H4 (cell line): ENCODE measurements around the gene TAPBPL. TPM values are rescaled to one million over a fixed set of nuclear protein-coding genes. Genes with fewer than 3 reads are reported as not detected.

Experiments
- DNase-seq: peaks from one replicate; pipeline ENCODE4 v3.0.0-alpha.2; 2015; ENCODE audit warnings: low spot score
- total RNA-seq: library from RNA; depleted of rRNA; stranded (reverse); fragments of >200 nt; shearing (Covaris generic); gene quantifications from 2 replicates; pipeline ENCODE4 v1.2.3, GENCODE V29; 2014

The TAPBPL gene
- total RNA-seq, 1 experiment from 2014 or later = 20.5 TPM

- DNase-seq = no peak
These were observed 15.7 kb upstream of the TAPBPL start for GRCh38 chr12:6435961-6436715.

DNA sequence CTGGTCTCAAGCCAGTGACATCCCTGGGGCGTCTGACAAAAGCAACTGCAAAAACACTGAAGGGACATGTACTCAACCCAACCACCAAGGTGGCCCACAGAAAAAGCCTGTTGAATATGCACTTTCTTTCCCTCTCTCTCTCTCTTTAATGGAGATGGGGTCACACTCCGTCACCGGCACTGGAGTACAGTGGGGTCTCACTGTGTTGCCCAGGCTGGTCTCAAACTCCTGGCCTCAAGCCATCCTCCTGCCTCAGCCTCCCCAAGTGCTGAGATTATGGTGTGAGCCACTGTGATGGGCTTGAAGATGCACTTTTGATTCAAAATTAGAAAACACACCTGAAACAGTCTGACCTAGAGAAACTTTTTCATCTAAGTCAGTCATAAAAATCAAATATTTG lies 14.3 kb upstream of the TAPBPL start:
- no peak for DNase-seq

GRCh38 chr12:6438345-6438744 lies 13.5 kb upstream of the TAPBPL start:
- DNase-seq = no peak

- DNase-seq = no peak
These were observed 11.5 kb upstream of the TAPBPL start for GRCh38 chr12:6440391-6440790.

DNA sequence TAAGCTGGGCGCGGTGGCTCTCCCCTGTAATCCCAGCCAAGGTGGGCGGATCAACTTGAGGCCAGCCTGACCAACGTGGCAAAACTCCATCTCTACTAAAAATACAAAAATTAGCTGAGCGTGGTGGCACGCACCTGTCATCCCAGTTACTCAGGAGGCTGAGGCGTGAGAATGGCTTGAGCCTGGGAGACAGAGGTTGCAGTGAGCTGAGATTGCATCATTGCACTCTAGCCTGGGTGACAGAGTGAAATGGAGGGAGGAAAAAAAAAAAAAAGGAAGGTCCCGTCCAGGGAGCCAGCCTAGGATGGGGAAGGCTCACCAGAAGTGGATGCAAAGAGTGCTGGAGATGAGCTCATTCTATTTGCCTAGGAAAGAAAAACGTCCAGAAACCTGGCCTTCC lies 9.0 kb upstream of the TAPBPL start:
- no peak for DNase-seq

DNA sequence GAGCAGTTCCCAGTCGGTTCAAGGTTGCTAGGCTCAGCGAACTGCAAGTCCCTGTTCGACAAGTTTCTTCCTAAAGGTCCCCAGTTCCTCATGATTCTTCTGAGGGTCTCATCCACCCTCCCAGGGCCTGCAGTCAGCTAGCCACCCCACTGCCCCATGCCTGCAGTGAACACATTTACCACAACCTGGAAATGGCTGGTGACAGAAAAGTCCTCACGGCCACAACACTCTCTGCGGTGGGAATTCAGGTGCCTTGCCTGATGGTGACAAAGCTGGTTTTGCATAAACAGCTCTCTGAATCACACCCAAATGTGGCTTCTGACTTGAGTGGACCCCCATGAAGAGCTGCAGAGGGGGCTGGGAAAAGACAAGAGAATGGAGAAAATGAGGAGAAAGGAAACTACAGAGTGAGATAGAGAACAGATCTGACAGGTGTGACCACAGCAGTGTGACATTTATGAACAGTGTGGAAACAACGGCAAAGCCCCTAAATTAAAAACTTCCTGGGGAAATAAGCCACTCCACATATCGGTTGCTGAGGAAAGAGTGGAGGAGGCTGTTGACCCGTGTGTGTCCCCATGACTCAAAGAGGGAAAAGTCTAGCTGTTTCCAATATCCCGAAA lies 8.4 kb upstream of the TAPBPL start:
- DNase-seq = no peak

GRCh38 chr12:6444031-6444430 lies 7.8 kb upstream of the TAPBPL start:
- no peak for DNase-seq

DNA sequence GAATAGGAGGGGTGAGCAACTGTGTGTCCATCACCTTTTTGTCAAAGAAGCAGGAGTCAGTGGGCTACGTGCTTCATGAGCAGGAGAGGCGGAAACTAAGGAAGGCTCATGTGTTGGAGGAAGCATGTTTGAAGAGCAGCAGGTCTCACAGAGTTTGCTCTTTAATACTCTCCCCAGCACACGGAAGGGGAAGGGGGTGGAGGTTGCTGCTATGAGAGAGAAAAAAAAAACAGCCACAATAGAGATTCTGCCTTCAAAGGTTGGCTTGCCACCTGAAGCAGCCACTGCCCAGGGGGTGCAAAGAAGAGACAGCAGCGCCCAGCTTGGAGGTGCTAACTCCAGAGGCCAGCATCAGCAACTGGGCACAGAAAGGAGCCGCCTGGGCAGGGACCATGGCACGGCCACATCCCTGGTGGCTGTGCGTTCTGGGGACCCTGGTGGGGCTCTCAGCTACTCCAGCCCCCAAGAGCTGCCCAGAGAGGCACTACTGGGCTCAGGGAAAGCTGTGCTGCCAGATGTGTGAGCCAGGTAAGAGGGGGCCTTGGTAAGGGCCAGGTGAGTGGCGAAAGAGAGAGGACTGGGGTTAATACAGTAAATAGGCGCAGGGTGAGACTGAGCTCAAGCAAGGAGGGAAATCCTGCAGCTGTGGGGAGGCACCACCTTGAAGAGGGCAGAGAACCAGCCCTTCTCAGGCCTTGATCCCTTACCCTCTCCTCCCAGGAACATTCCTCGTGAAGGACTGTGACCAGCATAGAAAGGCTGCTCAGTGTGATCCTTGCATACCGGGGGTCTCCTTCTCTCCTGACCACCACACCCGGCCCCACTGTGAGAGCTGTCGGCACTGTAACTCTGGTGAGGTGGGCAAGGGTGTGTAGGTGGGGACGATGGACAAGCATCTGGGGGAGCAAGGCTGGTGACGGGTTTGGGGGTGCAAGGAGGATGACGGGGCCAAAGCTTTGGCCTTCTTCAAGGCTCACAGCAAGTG lies 6.8 kb upstream of the TAPBPL start, which contains the start of gene CD27:
Gene CD27, plus strand, starts transcription at position 252 of the 985 bp plus-strand sequence. Its CDS starts 141 bp downstream, at position 393.
- no peak for DNase-seq

DNA sequence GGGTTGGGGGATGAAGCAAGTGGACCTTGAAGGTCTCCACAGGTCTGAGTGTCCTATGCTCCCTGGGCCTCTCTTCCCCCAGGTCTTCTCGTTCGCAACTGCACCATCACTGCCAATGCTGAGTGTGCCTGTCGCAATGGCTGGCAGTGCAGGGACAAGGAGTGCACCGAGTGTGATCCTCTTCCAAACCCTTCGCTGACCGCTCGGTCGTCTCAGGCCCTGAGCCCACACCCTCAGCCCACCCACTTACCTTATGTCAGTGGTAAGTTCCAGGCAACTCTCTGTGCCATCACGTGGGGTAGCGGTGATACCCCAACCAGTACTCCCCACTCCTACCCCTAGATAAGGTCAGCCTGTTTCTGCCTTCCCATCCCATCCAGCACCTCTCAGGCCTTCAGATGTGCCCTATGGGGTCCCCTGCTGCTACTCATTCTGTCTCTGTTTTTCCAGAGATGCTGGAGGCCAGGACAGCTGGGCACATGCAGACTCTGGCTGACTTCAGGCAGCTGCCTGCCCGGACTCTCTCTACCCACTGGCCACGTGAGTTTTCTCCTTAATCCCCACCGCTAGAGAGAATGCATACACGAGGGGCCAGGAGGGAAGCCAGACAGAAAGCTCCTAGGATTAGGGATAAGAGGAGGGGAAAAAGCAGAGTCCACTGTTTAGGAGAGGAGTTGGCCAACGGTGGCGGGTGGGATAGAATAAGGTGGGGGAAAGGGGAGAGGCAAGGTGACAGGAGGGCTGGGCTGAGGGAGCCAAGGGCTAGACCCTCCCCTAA lies 1.6 kb upstream of the TAPBPL start:
- DNase-seq = peak; percentile 2

- no peak for DNase-seq
These were observed 934 bp upstream of the TAPBPL start for GRCh38 chr12:6450869-6451347.

- peak; percentile 2 for DNase-seq
These were observed 552 bp downstream of the TAPBPL start for GRCh38 chr12:6452245-6452943.

GRCh38 chr12:6452944-6453630 lies 1.2 kb downstream of the TAPBPL start:
- DNase-seq = peak; percentile 6

- DNase-seq = no peak
These were observed 5.5 kb downstream of the TAPBPL start for GRCh38 chr12:6457220-6457945.

DNA sequence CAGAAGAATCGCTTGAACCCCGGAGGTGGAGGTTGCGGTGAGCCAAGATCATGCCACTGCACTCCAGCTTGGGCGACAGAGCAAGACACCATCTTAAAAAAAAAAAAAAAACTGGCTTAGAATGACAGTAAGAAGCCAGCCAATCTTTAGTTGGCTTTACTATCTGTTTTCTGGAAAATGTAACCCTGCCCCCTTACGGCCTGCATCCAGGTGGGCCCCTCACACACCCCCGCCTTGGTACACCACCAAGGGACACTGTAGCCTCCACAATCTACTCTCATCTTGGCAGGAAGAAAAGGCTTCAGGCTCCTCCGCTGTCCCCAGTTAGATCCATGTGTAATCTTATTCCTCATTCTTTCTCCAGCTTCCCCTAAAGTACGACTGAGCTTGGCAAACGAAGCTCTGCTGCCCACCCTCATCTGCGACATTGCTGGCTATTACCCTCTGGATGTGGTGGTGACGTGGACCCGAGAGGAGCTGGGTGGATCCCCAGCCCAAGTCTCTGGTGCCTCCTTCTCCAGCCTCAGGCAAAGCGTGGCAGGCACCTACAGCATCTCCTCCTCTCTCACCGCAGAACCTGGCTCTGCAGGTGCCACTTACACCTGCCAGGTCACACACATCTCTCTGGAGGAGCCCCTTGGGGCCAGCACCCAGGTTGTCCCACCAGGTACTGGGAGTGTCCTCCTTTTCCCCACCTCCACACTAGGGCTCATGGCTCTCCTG lies 6.6 kb downstream of the TAPBPL start:
- DNase-seq = no peak

DNA sequence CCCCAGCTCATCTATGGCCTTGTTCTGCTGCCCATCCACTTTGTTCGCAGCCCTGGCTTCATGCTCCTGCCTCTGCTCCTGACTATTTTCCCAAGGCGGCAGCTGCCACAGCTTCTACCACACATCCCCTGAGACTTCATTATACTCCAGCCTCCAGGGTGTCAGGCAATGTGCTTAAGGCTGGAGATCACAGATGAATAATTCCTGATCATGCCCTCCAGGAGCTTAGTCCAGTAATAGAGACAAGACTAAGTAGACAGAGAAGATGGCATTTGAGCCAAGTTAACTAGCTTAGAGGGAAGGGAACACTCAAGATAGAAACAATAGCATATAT lies 7.1 kb downstream of the TAPBPL start:
- no peak for DNase-seq

DNA sequence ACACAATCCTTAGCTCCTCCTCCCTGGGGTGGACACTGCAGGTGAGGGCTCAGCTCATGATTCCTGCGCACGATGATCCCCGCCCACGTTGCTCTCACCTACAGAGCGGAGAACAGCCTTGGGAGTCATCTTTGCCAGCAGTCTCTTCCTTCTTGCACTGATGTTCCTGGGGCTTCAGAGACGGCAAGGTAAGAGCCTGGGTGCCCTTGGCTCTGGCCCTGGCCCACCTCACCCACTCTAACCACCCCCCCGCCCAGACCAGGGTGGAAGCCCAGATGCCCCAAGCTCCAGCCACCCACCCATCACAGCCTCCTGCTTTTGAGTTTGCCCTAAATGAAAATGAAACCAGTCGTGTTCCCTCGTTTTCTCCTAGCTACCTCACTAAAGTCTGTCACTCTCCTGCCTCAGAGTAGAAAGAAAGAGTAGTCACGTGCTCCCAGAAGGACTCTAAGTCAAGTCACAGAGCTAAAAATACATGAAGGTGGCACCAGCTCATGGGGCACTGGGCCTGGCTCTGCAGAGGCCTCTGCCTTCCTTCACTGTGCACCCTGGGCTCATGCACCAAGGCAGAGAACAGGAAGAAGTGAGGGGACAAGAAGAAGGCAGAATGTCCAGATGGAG lies 9.0 kb downstream of the TAPBPL start:
- no peak for DNase-seq

- DNase-seq = no peak
These were observed 9.8 kb downstream of the TAPBPL start for GRCh38 chr12:6461401-6462233.
